SJSA1 (cell line): ENCODE results near the gene USH2A. TPM values are rescaled to one million over a fixed set of nuclear protein-coding genes. Genes with fewer than 3 reads are reported as not detected.

Experiments
- DNase-seq, 2 experiments: peaks; one replicate each; pipeline ENCODE4 v3.0.0-alpha.2; 2015 to 2020; ENCODE audit warnings: low spot score in 2 of 2, low read depth in 1 of 2
- H3K27ac ChIP-seq: fragments of 250-450 bp; sonication (Bioruptor Pico); 2 replicates; pipeline ENCODE4 v1.5.1; 2020; ENCODE audit warnings: mild to moderate bottlenecking, moderate library complexity
- H3K27me3 ChIP-seq: fragments of 250-450 bp; sonication (Bioruptor Pico); replicated peaks from 2 replicates; pipeline ENCODE4 v1.5.1; 2020; ENCODE audit warnings: mild to moderate bottlenecking, moderate library complexity
- H3K36me3 ChIP-seq: fragments of 250-450 bp; sonication (Bioruptor Pico); 2 replicates; pipeline ENCODE4 v1.5.1; 2020; ENCODE audit warnings: mild to moderate bottlenecking
- H3K4me1 ChIP-seq: fragments of 250-450 bp; sonication (Bioruptor Pico); replicated peaks from 2 replicates; pipeline ENCODE4 v1.6.1; 2021; ENCODE audit warnings: mild to moderate bottlenecking
- H3K4me3 ChIP-seq: fragments of 250-450 bp; sonication (Bioruptor Pico); 2 replicates; pipeline ENCODE4 v1.5.1; 2020; ENCODE audit warnings: mild to moderate bottlenecking
- H3K9me3 ChIP-seq: fragments of 250-450 bp; sonication (Bioruptor Pico); replicated peaks from 2 replicates; pipeline ENCODE4 v1.5.1; 2020; ENCODE audit warnings: mild to moderate bottlenecking
- total RNA-seq: library from RNA; depleted of rRNA; stranded (reverse); fragments of >200 nt; shearing (Covaris generic); gene quantifications from 2 replicates; pipeline ENCODE4 v1.2.3, GENCODE V29; 2014

USH2A gene
- total RNA-seq, 1 experiment from 2014 or later: not detected

DNA sequence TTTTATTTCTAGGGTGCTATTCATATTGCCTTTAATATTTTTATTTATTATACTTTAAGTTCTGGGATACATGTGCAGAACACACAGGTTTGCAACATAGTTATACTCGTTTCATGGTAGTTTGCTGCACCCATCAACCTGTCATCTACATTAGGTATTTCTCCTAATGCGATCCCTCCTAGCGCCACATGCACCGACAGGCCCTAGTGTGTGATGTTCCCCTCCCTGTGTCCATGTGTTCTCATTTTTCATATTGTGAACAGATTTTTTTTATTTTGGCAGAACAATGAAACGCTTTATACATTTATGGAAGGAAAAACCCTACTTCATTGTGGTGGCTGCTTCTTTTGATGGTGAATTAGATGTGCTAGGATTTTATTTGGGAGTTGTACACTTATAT, 14.4 kb upstream of the USH2A start:
- no peaks in the 10 kb centered on the region for H3K27me3 ChIP-seq
- DNase-seq: no peak

DNA sequence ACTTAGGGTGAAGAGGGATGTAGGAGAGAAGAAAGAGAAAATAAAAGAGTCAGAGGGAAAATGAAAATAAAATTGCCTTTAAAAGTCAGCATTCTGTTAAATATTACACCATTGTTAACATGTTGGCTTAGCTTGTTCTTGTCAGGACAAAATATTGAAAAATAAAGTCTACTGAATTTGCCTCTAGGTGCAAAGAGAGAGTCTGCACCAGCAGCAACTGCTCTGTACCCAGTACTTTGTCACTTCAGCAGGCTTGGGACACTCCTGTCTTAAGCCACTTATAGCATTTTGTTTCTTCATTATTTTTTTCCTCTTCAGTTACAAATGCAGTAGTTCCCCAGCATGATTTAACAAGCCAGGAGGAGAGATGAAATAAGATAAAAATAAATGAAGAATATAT, 11.0 kb upstream of the USH2A start:
- Histone ChIP-seq H3K27ac (no peak overlapping the region), H3K4me1 (no peaks in the 10 kb centered on the region), H3K9me3 (no peaks in the 10 kb centered on the region), H3K36me3 (no peaks in the 10 kb centered on the region), H3K27me3 (no peaks in the 10 kb centered on the region), H3K4me3 (no peak overlapping the region)
- DNase-seq: no peak

More for the DNA sequence above, 14.4 kb upstream of the USH2A start:
- H3K9me3 ChIP-seq: no peaks in the 10 kb centered on the region
- no peaks in the 10 kb centered on the region for H3K4me1 ChIP-seq
- no peak overlapping the region for H3K27ac ChIP-seq
- no peak overlapping the region for H3K4me3 ChIP-seq
- no peaks in the 10 kb centered on the region for H3K36me3 ChIP-seq

DNA sequence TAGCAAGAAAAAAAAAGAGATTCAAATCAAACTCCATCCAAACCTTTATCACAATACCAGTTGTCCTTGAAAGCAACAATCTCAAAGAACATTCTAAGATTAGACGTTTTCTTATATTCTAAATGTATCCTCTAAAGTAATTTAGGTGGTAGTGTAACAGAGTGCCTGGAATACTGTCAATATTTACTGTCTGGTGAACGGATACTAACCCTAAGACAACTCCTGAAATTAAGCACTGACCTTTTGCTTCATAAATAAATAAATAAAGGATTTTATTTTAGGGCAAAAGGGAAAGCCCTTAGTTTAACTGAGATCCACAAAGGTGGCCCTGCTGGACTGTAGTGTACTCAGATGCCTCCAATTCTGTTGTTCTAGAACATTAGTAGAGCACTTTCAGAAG, 9.9 kb upstream of the USH2A start:
- H3K27me3 ChIP-seq: no peaks in the 10 kb centered on the region; the same call in 1 of the 2 replicates

DNA sequence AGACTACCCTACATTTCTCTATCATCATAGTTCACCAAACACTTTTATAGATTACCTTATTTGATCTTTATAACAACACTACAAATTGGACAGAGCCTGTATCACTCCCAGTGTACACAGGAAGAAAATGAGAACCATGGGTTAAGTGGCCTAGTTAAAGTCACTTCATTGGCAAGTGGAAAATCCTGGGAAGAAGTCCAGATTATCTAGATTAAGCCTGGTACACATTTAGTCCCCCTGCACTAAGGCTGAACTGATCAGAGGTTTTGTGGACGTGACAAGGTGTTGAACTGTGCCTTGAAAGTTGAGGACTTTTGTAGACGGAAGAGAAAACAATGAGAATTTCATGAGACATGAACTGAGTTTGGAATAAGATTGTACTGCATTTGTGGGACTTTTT, 7.5 kb upstream of the USH2A start:
- Histone ChIP-seq H3K27me3 (no peaks in the 10 kb centered on the region; the same call in none of the 2 replicates), H3K4me3 (no peak overlapping the region), H3K9me3 (no peaks in the 10 kb centered on the region), H3K4me1 (no peaks in the 10 kb centered on the region), H3K36me3 (no peaks in the 10 kb centered on the region), H3K27ac (no peak overlapping the region)
- DNase-seq: no peak

More for the DNA sequence above, 9.9 kb upstream of the USH2A start:
- Histone ChIP-seq H3K27ac (no peak overlapping the region), H3K36me3 (no peaks in the 10 kb centered on the region), H3K9me3 (no peaks in the 10 kb centered on the region), H3K4me1 (no peaks in the 10 kb centered on the region), H3K4me3 (no peak overlapping the region)
- no peak for DNase-seq

DNA sequence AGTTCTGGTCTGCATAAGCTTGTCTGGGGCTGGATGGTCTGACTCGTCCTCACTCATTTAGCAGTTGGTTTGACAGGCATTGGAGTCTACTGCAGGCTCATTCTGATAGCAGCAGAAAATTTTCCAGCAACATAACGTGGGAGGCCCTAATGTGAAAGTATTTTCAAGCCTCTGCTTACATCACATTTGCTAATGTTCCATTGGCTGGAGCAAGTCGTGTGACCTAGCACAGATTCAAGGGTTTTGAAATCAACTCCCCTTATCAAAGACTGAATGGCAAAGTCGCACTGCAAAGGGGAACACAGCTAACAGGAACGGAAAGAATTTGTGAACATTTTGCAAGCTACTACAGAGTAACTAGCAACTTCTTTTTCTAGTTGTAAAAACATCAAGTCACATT, 2.3 kb upstream of the USH2A start:
- H3K4me3 ChIP-seq: no peak overlapping the region
- no peaks in the 10 kb centered on the region for H3K4me1 ChIP-seq
- H3K9me3 ChIP-seq: no peaks in the 10 kb centered on the region
- no peak for DNase-seq
- no peak overlapping the region for H3K27ac ChIP-seq
- H3K36me3 ChIP-seq: no peaks in the 10 kb centered on the region
- peaks cover 4% of the 10 kb centered on the region for H3K27me3 ChIP-seq

DNA sequence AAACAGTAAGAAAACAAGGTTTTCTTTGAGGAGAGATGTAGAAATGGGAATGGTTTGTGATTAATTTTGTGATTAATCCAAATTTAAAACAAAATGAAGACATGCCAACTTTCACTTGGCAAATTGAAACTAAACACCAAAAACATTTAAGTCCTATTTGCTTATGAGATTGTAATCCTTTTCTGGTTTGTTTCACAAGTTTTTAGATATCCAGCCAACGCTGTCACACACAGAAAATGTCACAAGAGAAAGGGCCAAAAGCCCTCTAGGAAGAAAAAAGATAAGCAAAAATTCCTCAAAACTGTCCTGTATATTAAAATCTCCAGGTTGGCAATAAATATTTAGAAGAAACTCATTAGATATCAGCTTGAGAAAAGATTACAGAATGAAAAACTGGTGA, 2.5 kb downstream of the USH2A start:
- Histone ChIP-seq H3K36me3 (no peaks in the 10 kb centered on the region), H3K9me3 (no peaks in the 10 kb centered on the region), H3K4me1 (no peaks in the 10 kb centered on the region), H3K27ac (no peak overlapping the region), H3K4me3 (no peak overlapping the region), H3K27me3 (peaks cover 10% of the 10 kb centered on the region)
- DNase-seq: no peak

DNA sequence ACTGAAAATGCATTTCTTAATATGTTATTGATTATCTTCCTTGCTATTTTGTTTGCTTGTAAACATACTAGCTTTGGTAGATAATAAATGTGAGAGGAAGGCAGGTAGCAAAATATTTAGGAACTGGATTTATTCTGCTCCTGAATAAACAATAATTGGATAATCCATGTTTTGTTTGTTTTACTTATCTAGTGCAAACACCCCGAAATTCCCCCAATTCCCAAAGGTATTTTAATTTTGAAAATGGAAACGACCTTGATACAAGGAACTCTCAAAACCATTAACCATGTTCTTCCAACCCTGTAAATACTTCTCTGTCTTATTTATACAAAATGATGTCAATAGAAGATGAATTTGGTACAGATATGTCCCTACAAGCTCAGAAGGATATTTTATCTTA, 3.0 kb downstream of the USH2A start:
- H3K27me3 ChIP-seq: peaks cover 10% of the 10 kb centered on the region
- no peak overlapping the region for H3K27ac ChIP-seq
- H3K9me3 ChIP-seq: no peaks in the 10 kb centered on the region
- H3K4me3 ChIP-seq: no peak overlapping the region
- H3K4me1 ChIP-seq: no peaks in the 10 kb centered on the region
- no peaks in the 10 kb centered on the region for H3K36me3 ChIP-seq
- no peak for DNase-seq

DNA sequence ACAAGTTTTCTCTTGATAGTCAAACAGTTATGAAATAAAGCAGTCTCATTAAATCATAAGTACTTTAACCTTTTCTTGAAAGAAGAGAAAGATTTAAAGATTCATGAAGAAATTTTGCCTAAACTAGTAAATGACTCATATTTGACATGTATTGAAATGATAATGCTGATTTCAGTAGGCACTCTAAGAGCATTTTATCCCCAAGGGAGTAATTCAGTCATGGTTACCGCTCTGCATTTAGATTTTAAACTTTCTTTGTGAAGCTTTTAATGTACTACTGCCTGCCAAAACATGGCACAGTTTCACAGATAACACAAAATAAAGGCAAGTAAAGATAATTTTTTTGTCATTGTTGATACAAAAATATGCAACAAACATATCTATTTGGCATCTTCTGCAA, 6.8 kb downstream of the USH2A start:
- Histone ChIP-seq H3K4me3 (no peak overlapping the region), H3K4me1 (no peaks in the 10 kb centered on the region), H3K9me3 (no peaks in the 10 kb centered on the region), H3K27ac (no peak overlapping the region), H3K36me3 (no peaks in the 10 kb centered on the region), H3K27me3 (peaks cover 10% of the 10 kb centered on the region)
- no peak for DNase-seq

DNA sequence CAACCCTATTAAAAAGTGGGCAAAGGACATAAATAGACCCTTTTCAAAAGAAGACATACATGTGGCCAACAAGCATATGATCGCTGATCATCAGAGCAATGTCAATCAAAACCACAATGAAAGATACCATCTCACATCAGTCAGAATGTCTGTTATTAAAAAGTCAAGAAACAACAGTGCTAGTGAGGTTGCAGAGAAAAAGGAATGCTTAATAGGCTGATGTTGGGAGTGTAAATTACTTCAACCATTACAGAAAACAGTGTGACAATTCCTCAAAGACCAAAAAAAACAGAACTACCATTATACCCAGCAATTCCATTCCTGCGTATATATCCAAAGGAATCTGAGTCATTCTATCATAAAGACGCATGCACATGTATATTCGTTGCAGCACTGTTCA, 13.2 kb downstream of the USH2A start:
- no peaks in the 10 kb centered on the region for H3K4me1 ChIP-seq
- no peaks in the 10 kb centered on the region for H3K27me3 ChIP-seq
- DNase-seq: no peak
- H3K36me3 ChIP-seq: no peaks in the 10 kb centered on the region
- H3K4me3 ChIP-seq: no peak overlapping the region
- H3K27ac ChIP-seq: no peak overlapping the region
- no peaks in the 10 kb centered on the region for H3K9me3 ChIP-seq

DNA sequence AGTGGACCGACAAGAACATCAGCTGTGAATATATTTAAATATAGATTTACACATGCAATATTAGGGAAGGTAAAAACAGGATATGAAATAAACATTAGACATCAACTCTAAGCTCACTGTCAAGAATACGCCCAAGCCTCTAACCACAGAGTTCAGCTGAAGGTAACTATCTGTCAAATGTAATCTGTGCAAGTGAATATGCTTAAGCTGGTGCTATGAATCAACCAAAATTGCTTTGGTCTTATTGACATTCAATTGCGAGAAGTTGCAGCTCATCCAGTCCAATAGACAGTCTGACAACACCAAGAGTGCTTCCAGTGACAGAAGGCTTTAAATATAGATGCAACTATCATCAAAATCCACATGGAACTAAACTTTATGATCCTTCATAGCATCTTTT, 32.3 kb downstream of the USH2A start:
- no peak overlapping the region for H3K4me3 ChIP-seq
- no peaks in the 10 kb centered on the region for H3K9me3 ChIP-seq
- H3K36me3 ChIP-seq: no peaks in the 10 kb centered on the region
- H3K27me3 ChIP-seq: no peaks in the 10 kb centered on the region
- no peak overlapping the region for H3K27ac ChIP-seq
- no peaks in the 10 kb centered on the region for H3K4me1 ChIP-seq
- DNase-seq: no peak

DNA sequence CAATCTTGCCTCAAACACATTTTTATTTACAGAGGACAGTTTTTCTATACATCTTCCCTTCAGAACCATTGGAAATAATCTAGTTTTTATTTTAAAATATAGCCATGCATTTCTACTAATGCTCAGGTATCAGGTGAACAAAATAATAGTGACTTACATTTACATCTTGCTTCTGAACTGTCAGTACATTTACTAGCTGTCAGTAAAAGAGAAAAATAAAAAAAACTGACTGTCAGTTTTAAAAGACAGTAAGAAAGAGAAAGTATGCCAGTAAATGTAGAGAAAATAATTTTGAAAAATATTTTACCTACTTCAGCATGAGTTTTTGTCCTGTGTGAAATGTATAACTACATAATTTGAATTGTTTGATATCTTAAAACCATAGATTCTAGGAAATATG, 33.5 kb downstream of the USH2A start:
- Histone ChIP-seq H3K36me3 (no peaks in the 10 kb centered on the region), H3K27ac (no peak overlapping the region), H3K27me3 (no peaks in the 10 kb centered on the region), H3K4me1 (no peaks in the 10 kb centered on the region), H3K9me3 (no peaks in the 10 kb centered on the region), H3K4me3 (no peak overlapping the region)
- no peak for DNase-seq

DNA sequence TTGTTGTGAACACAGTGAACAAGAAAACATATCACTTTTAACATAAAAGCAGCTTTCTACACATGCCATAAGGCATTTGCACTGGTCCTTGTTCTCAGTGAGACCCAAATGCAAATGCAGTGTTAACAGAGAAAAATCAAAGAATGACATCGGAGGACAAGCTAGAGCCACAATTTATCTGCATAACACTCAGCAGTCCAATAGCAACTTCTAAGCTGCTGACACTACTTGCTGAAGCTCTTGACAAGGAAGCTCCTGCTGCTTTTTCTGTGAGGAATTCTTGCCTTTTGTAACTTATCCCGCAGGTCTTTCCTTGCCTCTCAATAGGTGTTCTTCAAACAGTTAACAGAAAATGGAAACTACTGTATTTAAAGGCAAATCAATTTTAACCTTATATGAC, 34.7 kb downstream of the USH2A start:
- Histone ChIP-seq H3K27ac (no peak overlapping the region), H3K27me3 (no peaks in the 10 kb centered on the region), H3K36me3 (no peaks in the 10 kb centered on the region), H3K4me3 (no peak overlapping the region), H3K4me1 (no peaks in the 10 kb centered on the region), H3K9me3 (no peaks in the 10 kb centered on the region)
- no peak for DNase-seq

DNA sequence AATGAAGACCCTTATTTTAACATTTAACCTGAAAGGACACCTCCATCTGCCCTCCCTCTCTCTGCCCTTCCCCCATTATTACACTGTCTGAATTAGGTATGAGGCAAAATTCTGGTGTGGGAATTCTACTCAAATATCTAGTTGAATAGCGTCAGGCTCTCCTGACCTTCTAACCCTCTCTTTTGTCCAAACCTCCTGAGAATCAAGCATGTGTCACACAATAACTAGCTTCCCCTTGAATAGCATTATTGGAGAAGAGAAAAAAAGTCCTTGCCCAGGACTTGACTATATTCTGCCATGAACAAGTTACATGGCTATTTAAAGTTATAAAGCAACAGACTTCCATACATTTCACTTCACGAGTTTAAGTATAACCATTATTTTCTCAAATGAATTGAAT, 35.5 kb downstream of the USH2A start:
- H3K36me3 ChIP-seq: no peaks in the 10 kb centered on the region
- H3K4me1 ChIP-seq: no peaks in the 10 kb centered on the region
- DNase-seq: no peak
- no peaks in the 10 kb centered on the region for H3K27me3 ChIP-seq
- no peak overlapping the region for H3K4me3 ChIP-seq
- no peak overlapping the region for H3K27ac ChIP-seq
- no peaks in the 10 kb centered on the region for H3K9me3 ChIP-seq

DNA sequence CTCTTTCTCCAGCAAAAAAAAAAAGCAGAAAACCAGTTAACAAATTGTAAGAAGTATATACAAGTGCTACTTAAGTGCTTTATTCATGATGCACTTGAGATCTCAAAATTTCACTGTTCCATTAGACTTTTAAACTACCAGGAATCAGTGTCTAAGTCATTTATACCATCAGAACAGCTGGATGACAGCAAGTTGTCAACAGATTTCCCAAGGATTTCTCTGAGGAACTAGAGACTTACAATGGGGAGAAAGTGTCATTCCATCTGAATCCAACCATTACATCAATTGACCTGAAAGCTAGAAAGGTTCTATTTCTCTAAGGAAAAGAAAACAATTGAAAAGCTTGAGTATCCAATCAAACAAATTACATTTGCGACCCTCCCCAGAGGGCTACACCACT, 43.8 kb downstream of the USH2A start:
- Histone ChIP-seq H3K27me3 (peaks cover 13% of the 10 kb centered on the region), H3K4me3 (no peak overlapping the region), H3K36me3 (no peaks in the 10 kb centered on the region), H3K27ac (no peak overlapping the region), H3K9me3 (no peaks in the 10 kb centered on the region), H3K4me1 (no peaks in the 10 kb centered on the region)
- DNase-seq: no peak

DNA sequence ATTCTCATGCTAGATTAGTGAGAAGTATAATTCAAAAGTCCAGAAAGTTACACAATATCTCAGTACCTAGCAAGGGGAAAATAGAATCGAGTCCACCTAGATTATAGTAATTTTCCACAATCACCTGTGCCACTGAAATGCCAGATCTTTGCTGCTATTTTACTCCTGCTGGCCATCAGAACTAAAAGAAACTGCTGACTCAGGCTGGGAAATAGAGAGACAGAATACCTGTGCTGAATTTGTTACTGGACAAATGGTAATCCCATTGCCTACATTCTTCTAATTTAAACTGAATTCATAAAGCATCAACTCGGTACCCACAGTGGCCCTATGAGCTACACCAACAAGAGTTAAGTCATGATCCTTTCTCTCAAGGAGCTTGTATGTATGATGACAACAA, 55.0 kb downstream of the USH2A start:
- H3K36me3 ChIP-seq: no peaks in the 10 kb centered on the region
- no peaks in the 10 kb centered on the region for H3K4me1 ChIP-seq
- no peak overlapping the region for H3K27ac ChIP-seq
- DNase-seq: no peak
- H3K9me3 ChIP-seq: no peaks in the 10 kb centered on the region
- no peak overlapping the region for H3K4me3 ChIP-seq
- H3K27me3 ChIP-seq: peaks cover 10% of the 10 kb centered on the region
